ENCODE results near the gene MRAS. TPM values are rescaled to one million over a fixed set of nuclear protein-coding genes. Genes with fewer than 3 reads are reported as not detected.

Gene MRAS
- total and polyA plus RNA-seq, 8 donors = 18.1 to 48.0 (median 21.5) TPM

DNA sequence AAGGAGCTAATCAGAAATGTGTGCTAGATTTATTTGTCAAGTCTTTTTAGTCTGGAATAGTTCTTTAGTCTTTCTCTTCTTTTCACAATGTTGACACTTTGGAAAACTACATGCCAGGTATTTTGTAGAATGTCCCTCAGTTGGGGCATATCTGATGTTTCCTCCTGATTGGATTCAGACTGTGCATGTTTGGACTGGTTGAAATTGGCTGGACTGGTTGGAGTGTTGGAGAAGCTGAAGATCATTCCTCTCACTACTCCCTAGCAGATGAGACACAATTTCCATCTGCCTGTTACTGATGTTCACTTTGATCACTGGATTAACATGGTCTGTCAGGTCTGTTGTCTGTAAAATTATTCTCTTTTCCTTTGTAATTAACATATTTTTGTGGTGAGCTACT, 22.4 kb upstream of the MRAS start:
- intact Hi-C loops (cut with DNase I) = no loop called here
- no peak for TF ChIP-seq CTCF (IDR thresholded peaks at IDR 0.05)
- no peak for DNase-seq
- Histone ChIP-seq H3K27ac (no peak overlapping the region), H3K36me3 (no peaks in the 10 kb centered on the region), H3K9me3 (no peaks in the 10 kb centered on the region), H3K27me3 (no peaks in the 10 kb centered on the region), H3K4me3 (no peak overlapping the region), H3K4me1 (peaks cover 5 to 15% of the 10 kb centered on the region in 2 donors)
- ATAC-seq = no peak

GRCh38 chr3:138326866-138327595, 21.3 kb upstream of the MRAS start:
- Histone ChIP-seq H3K4me3 (no peak overlapping the region), H3K4me1 (peaks cover 5 to 15% of the 10 kb centered on the region in 2 donors), H3K9me3 (no peaks in the 10 kb centered on the region), H3K36me3 (no peaks in the 10 kb centered on the region), H3K27me3 (no peaks in the 10 kb centered on the region), H3K27ac (no peak overlapping the region)
- no peak for ATAC-seq
- intact Hi-C loops (cut with DNase I) = no loop called here
- DNase-seq = no peak
- no peak for TF ChIP-seq CTCF (IDR thresholded peaks at IDR 0.05)

- ATAC-seq (no peak), DNase-seq (no peak)
- no peak for TF ChIP-seq CTCF (IDR thresholded peaks at IDR 0.05)
- H3K27ac ChIP-seq = no peak overlapping the region
- H3K4me3 ChIP-seq = no peak overlapping the region
- peaks cover 5 to 15% of the 10 kb centered on the region in 2 donors for H3K4me1 ChIP-seq
- intact Hi-C loops (cut with DNase I) = no loop called here
- H3K36me3 ChIP-seq = no peaks in the 10 kb centered on the region
- no peaks in the 10 kb centered on the region for H3K9me3 ChIP-seq
- no peaks in the 10 kb centered on the region for H3K27me3 ChIP-seq
Observed at GRCh38 chr3:138327831-138328230, 20.5 kb upstream of the MRAS start.

DNA sequence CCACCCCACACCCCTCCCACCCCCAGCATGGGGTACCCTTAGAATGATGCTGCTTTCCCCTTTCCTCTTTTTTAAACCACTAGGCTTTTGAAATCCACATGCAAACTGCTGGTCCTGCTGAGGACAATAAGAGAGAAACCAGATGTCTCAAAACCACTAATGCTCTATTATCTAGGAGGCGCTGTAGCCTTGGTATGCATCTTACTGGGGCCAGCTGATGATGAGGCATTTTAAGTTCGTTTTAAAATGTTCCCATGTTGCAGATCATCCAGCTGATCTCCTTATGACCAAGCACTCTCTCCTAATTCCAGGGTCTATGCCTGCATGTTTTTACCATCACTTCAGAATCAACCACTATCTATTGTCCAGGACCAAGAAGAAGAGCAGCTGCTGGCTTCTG, 20.0 kb upstream of the MRAS start:
- H3K27ac ChIP-seq = no peak overlapping the region
- ATAC-seq (no peak), DNase-seq (no peak)
- no peak overlapping the region for H3K4me3 ChIP-seq
- H3K4me1 ChIP-seq = peaks cover 5 to 15% of the 10 kb centered on the region in 2 donors
- H3K27me3 ChIP-seq = no peaks in the 10 kb centered on the region
- TF ChIP-seq CTCF (IDR thresholded peaks at IDR 0.05) = no peak
- intact Hi-C loops (cut with DNase I) = no loop called here
- H3K9me3 ChIP-seq = no peaks in the 10 kb centered on the region
- H3K36me3 ChIP-seq = no peaks in the 10 kb centered on the region

DNA sequence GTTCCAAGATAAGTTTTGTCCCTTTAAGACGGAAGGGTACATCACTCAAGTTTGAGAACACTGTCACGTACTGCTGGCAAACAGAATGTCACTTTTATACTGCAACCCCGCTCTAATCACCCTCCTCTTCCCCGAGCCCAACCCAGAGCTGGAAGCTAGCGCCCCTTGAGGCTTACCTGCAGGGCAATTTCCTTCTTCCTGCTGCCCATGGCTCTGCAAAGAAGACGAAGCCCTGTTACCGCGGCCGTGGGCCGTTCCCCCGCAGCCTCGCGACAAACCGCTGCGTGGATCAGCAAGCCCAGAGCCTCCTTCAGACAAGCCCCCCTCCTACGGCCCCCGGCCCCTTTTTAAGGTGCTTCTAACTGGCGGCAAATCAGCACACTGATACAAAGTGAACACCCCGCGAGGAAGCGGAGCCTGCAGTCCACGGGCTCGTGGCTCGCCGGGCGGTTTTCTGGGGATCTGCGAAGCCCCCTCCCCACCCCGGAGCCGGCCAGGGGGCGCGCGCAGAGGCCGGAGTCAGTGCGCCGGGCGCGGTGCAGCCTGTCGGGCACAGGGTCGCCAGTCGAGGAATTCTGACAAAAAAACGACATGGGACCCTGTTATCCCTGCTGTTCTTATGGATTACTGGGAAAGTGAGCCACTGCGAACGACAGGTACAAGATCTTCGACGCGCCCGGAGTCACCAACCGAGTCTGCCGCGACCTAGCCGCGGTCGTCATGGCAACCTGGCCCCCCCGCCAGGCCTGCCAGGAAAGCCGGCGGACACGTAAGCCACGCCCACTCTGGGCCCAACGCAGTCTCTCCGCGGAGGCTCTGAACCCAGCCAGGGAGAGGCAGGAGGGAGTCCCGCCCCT, 19.0 kb upstream of the MRAS start, which contains the start of gene NME9:
TSS of gene NME9 (minus strand) at position 725 of the 857 bp plus-strand sequence. CDS start at position 209, 516 bp downstream.
- DNase-seq = peak; percentile 53 to 94 (median 90)
- intact Hi-C loops (cut with DNase I) = no loop called here
- ATAC-seq = peak; percentile 98
- H3K4me1 ChIP-seq = peaks cover 5 to 15% of the 10 kb centered on the region in 2 donors
- peak within 1 kb of the TSS; percentile 59 to 64 for H3K4me3 ChIP-seq
- no peaks in the 10 kb centered on the region for H3K36me3 ChIP-seq
- H3K9me3 ChIP-seq = no peaks in the 10 kb centered on the region
- peak; percentile 36 to 38 for TF ChIP-seq CTCF (IDR thresholded peaks at IDR 0.05)
- H3K27ac ChIP-seq = peak within 1 kb of the TSS in 1 of 2 donors; percentile 65
- H3K27me3 ChIP-seq = no peaks in the 10 kb centered on the region
